ENCODE measurements around the gene ANKRD53.

Gene ANKRD53

DNA sequence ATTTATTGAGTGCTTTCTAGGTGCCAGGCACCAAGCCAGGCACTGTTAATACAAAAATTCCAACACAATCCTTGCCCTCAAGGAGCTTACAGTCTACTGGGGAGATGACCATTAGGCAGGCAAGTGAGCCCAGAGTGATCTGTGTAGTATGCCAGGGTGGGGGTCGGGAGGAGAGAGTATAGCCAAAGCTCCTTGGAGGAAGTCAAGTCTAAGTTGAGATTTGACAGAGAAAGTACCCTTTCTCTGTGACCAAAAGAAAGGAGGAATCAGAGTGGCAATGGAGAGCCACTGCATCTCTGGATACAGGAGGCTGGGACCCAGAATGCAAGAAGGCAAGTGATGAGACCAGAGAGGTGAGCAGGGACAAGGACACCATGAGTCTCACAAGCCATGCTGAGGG, 7.5 kb downstream of the ANKRD53 start:
- Histone ChIP-seq H3K36me3 (replicated peaks; ENCODE audit: insufficient read depth, low read length) (no peaks in the 10 kb centered on the region; the same call in 1 of the 2 replicates), H3F3A (ENCODE audit: insufficient read depth, low read length) (no peaks in the 10 kb centered on the region), H3K27me3 (replicated peaks; ENCODE audit: insufficient read depth, low read length) (no peaks in the 10 kb centered on the region), H3K9me3 (replicated peaks; ENCODE audit: insufficient read depth, low read length) (no peaks in the 10 kb centered on the region), H3K4me1 (ENCODE audit: low read length) (no peaks in the 10 kb centered on the region; the same call in 1 of the 2 replicates), H3K4me3 (ENCODE audit: low read length) (no peak overlapping the region), H3K4me2 (ENCODE audit: low read depth, low read length) (no peak overlapping the region), H3K79me2 (ENCODE audit: low read length) (no peaks in the 10 kb centered on the region), H4K20me1 (ENCODE audit: insufficient read depth, low read length) (peaks cover 3% of the 10 kb centered on the region; the same call in 1 of the 2 replicates), H3K9ac (ENCODE audit: low read length) (no peak overlapping the region), H3K9me2 (replicated peaks; ENCODE audit: insufficient read depth, low read length) (no peaks in the 10 kb centered on the region), H2AFZ (ENCODE audit: low read length) (no peak overlapping the region), H3K27ac (ENCODE audit: low read length) (no peak overlapping the region)
- TF ChIP-seq EZH2 (optimal IDR thresholded peaks at IDR 0.05; ENCODE audit: low read depth, low read length) (no peak), EZH2phosphoT487 (IDR thresholded peaks at IDR 0.05; ENCODE audit: low read length) (no peak)
- TF ChIP-seq, protein P1, sequence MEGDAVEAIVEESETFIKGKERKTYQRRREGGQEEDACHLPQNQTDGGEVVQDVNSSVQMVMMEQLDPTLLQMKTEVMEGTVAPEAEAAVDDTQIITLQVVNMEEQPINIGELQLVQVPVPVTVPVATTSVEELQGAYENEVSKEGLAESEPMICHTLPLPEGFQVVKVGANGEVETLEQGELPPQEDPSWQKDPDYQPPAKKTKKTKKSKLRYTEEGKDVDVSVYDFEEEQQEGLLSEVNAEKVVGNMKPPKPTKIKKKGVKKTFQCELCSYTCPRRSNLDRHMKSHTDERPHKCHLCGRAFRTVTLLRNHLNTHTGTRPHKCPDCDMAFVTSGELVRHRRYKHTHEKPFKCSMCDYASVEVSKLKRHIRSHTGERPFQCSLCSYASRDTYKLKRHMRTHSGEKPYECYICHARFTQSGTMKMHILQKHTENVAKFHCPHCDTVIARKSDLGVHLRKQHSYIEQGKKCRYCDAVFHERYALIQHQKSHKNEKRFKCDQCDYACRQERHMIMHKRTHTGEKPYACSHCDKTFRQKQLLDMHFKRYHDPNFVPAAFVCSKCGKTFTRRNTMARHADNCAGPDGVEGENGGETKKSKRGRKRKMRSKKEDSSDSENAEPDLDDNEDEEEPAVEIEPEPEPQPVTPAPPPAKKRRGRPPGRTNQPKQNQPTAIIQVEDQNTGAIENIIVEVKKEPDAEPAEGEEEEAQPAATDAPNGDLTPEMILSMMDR (IDR thresholded peaks at IDR 0.05; ENCODE audit: low read length): no peak
- DNase-seq: no peak

DNA sequence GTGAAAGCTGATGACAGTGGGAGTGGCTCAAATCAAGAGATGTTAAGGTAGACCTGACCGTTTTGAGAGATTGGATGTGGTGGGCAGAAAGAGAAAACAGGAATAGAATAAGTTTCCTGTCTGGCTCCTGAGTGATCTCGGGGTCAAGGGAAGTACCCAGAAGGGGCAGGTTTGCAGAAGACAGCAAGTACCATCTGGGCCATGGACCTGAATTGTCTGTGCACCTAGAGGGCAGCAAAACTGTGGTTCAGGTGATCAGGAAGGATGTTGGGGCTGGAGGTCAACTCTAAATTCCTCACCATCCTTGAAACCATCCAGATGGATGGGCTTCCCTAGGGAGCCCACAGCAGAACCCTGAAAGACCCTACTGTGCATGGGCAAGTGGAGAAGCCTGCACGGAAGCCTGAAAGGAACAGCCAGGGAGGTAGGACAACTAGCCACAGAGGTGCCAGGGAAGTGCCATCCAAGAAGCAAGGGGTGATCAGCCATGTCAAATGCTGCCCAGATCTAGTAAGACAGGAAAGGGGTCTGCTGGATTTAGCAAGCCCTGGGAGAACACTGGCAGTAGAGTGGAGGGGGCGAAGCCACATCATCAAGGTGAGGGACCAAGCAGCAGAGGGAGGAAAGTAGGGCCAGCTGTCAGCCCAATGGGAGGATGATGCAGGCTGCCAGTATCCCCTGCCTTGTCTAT, 8.2 kb downstream of the ANKRD53 start:
- no peaks in the 10 kb centered on the region for H3K27me3 ChIP-seq (replicated peaks; ENCODE audit: insufficient read depth, low read length)
- no peak overlapping the region for H3K9ac ChIP-seq (ENCODE audit: low read length)
- no peaks in the 10 kb centered on the region; the same call in 1 of the 2 replicates for H3K4me1 ChIP-seq (ENCODE audit: low read length)
- TF ChIP-seq, protein P1 (IDR thresholded peaks at IDR 0.05; ENCODE audit: low read length): no peak
- no peak for TF ChIP-seq EZH2phosphoT487 (IDR thresholded peaks at IDR 0.05; ENCODE audit: low read length)
- no peak for TF ChIP-seq EZH2 (optimal IDR thresholded peaks at IDR 0.05; ENCODE audit: low read depth, low read length)
- H3K27ac ChIP-seq (ENCODE audit: low read length): no peak overlapping the region
- H3K4me3 ChIP-seq (ENCODE audit: low read length): no peak overlapping the region
- peaks cover 3% of the 10 kb centered on the region; the same call in 1 of the 2 replicates for H4K20me1 ChIP-seq (ENCODE audit: insufficient read depth, low read length)
- no peak overlapping the region for H2AFZ ChIP-seq (ENCODE audit: low read length)
- no peaks in the 10 kb centered on the region for H3K9me2 ChIP-seq (replicated peaks; ENCODE audit: insufficient read depth, low read length)
- no peak overlapping the region for H3K4me2 ChIP-seq (ENCODE audit: low read depth, low read length)
- no peaks in the 10 kb centered on the region for H3K9me3 ChIP-seq (replicated peaks; ENCODE audit: insufficient read depth, low read length)
- peaks cover 6% of the 10 kb centered on the region for H3K79me2 ChIP-seq (ENCODE audit: low read length)
- no peaks in the 10 kb centered on the region for H3F3A ChIP-seq (ENCODE audit: insufficient read depth, low read length)
- no peaks in the 10 kb centered on the region; the same call in 1 of the 2 replicates for H3K36me3 ChIP-seq (replicated peaks; ENCODE audit: insufficient read depth, low read length)
- DNase-seq: no peak

DNA sequence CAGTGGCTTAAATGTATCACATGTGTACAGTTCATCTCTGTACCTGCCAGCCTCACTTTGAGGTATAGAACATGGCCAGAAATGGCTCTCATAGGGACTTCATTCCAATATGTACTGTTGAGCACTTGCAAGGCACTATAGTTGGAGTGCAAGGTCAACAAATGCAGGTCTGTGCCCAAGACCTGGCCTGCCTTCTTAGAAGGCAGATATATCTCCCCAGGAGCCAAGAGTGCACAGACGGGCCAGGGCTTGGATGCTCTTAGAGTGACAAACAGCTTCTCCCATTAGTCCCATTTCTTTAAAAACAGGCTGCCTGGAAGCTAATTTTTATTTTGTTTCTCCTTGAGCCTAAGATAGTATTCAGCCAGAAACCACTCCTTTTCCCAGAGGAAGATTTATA, 9.0 kb downstream of the ANKRD53 start:
- no peak for TF ChIP-seq EZH2phosphoT487 (IDR thresholded peaks at IDR 0.05; ENCODE audit: low read length)
- TF ChIP-seq, protein P1 (IDR thresholded peaks at IDR 0.05; ENCODE audit: low read length): no peak
- TF ChIP-seq EZH2 (optimal IDR thresholded peaks at IDR 0.05; ENCODE audit: low read depth, low read length): no peak
- no peaks in the 10 kb centered on the region for H3K27me3 ChIP-seq (replicated peaks; ENCODE audit: insufficient read depth, low read length)
- no peak for DNase-seq
- H3K4me1 ChIP-seq (ENCODE audit: low read length): no peaks in the 10 kb centered on the region; the same call in 1 of the 2 replicates
- no peak overlapping the region for H2AFZ ChIP-seq (ENCODE audit: low read length)
- H3K79me2 ChIP-seq (ENCODE audit: low read length): peaks cover 9% of the 10 kb centered on the region
- no peaks in the 10 kb centered on the region for H3F3A ChIP-seq (ENCODE audit: insufficient read depth, low read length)
- H3K27ac ChIP-seq (ENCODE audit: low read length): no peak overlapping the region
- no peaks in the 10 kb centered on the region for H3K9me2 ChIP-seq (replicated peaks; ENCODE audit: insufficient read depth, low read length)
- H4K20me1 ChIP-seq (ENCODE audit: insufficient read depth, low read length): peaks cover 3% of the 10 kb centered on the region; the same call in 1 of the 2 replicates
- H3K4me2 ChIP-seq (ENCODE audit: low read depth, low read length): no peak overlapping the region
- no peaks in the 10 kb centered on the region; the same call in 1 of the 2 replicates for H3K36me3 ChIP-seq (replicated peaks; ENCODE audit: insufficient read depth, low read length)
- no peak overlapping the region for H3K9ac ChIP-seq (ENCODE audit: low read length)
- no peaks in the 10 kb centered on the region for H3K9me3 ChIP-seq (replicated peaks; ENCODE audit: insufficient read depth, low read length)
- no peak overlapping the region for H3K4me3 ChIP-seq (ENCODE audit: low read length)

Measured in MM.1S (cell line).